UCSD-AML1 (cell line): ENCODE measurements around the gene CCL4.

ENCODE experiments used
- DNase-seq: peaks from one replicate; lab custom pipeline; 2025; ENCODE audit not compliant: unreplicated experiment; lab: John Stamatoyannopoulos, UW

The CCL4 gene

DNA sequence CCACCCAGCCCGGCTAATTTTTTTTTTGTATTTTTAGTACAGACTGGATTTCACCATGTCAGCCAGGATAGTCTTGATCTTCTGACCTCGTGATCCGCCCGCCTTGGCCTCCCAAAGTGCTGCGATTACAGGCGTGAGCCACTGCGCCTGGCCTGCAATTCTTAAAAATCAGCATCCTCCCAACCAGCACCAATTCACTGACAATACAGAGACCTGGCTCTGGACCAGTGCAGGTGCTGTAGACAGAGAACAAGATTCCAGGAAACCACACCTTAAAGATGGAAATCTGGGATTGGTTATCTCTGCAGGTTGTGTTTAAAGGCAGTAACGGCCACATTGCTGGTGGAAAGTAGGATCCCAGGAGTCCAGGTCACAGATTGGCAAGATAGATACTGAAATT, 39.2 kb downstream of the CCL4 start:
- no peak for DNase-seq

DNA sequence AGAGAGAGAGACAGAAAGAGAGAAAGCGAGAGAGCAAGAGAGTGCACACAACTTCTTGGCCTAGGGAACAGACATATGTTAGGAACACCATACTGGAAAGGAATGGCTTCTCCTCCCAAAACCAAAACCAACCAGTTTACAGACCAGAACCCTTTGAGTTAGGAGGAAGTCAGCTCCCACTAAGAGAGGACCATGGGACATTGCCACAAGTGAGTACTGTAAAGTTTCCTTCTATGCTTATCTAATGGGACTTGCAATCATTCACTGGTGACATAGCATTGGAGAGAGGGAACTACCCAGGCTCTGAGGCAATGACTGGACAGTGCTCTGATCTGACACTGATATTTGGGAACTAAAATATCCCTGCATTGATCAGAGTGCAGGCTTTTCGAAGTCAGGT, 40.4 kb downstream of the CCL4 start:
- no peak for DNase-seq

DNA sequence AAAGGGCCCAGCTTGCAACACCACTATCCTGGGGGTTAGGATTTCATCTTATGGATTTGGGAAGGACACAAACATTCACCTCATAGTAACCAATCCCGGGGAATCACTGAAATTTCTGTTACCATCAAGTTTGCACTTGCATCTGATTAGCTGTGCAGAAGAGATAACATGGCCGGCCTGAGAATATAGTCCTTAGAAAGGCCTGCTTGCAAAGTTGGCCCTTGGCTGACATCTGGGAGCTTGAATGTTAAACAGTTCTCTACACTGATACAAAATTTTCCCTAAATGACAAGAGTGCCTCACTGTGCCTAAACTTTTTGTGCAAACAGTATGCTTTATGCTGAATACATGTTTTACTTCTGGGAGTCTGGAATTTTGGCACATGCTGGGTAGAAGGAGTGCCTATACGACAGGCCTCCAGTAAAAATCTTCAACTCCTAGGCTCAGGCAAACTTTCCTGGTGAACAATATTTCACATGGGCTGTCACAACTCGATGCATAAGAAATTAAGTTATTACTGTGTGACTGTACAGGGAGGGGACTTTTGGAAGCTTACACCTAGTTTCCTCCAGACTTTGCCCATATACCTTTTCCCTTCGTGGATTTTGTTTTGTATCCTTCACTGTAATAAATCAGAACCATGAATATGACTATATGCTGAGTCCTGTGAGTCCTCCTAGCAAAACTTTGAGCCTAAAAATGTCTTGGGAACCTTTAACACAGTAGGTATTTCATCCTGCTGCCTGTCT, 41.5 kb downstream of the CCL4 start:
- DNase-seq = no peak

DNA sequence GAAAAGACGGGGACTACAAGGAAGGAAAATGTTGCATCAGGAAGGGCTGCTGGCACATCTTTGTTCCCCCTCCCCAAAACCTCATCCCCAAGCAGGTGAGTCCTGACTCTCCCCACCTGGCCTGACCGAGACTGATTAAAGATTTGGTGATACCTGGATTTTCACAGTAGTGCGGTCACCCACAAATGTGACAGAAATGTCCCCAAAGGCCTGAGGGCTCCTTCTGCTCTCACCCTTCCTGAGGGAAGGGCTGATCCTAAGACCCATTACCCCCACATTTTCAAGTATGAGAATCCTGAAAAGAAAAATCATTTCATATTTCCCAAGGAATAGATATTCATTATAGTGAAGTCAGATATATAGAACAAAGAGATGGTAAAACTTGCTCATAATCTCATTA, 44.0 kb downstream of the CCL4 start:
- DNase-seq = no peak

DNA sequence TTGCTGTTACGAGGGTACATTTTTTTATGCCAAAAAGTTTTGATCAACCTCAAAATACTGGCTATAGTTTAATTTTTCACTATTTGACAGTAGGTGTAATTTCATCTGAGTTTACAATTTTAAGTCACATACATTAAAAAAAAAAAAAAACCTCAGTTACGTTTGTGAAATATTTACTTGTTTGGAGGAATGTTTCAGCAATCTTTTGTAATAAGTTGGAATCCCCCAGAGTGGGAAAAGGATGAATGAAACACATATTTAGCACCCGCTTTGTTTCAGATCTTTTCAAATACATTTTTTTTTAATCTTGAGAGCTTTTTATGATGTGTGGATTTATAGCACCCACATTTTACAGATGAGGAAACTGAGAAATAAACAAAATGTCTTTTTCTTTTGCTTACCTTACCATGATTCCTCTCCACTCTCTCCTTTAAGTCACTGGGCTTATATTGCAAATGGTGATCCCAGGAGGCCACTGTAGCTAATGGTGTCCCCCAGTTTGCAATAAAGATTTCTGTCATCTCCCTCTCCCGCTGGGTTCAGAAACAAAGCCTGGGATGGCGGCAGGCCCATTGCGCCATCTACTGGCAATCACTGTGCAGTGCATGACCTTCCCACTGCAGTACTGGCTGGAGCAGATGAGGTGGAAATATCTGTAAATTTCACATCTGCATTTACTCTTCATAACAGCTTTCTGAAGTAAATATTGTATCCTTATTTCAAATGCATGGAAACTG, 45.1 kb downstream of the CCL4 start:
- peak; percentile 58 for DNase-seq

DNA sequence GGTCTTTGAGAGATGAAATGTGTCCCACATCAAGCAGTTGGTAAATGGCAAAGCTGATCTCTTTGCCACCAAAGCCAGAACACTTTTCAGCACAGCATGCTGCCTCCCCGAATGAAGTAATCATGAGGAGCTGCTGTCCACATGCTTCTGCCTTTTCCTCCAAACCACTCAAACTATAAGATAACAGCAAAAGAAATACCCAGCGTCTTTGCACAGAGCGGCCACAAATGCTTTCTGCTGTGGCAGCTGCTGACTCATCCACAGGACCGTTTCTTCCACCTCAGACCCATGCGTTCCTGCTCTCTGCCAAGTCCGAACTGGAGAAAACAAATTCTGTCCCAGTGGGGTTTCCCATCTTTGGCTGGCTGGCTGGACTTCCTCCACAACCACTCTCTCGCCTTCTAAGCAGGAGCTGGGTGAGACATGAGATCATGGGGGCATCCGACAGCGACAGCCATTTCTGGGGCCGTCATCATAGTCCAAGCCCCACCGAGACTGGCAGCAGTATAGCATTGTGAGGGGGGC, 45.7 kb downstream of the CCL4 start:
- peak; percentile 34 for DNase-seq

DNA sequence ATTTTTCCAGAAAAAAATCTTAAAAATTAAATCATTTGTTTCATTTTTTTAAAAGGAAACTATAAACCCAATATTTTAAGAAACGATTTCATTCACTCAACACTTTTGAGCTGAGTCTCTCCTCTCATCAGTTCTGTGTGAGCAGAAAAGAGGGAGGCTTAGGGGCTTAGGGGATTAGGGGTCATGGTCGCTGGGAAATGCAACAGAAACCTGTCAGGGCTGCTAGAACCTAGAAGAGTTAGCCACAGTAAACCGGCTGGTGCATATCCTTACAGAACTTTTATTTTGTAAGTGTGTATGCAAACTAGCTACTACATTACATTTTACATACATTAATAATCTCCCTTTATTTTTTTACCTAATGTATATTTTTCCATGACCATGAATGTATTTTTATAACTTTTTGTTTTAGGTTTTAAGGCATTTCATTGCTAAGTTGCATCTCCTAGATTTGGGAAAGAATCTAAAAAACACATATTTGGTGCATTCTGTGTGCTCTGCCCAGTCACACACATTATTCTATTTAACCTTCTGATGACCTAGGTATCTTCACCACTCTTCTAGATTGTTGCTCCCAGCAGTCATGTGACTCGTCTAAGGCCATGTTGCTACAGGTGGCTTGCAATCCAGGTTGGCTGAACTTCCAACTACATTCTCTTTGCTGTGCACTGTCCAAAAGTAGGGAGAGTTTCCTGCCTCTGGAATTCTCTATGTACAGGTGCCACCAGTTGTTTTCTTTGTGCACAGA, 48.4 kb downstream of the CCL4 start:
- no peak for DNase-seq

DNA sequence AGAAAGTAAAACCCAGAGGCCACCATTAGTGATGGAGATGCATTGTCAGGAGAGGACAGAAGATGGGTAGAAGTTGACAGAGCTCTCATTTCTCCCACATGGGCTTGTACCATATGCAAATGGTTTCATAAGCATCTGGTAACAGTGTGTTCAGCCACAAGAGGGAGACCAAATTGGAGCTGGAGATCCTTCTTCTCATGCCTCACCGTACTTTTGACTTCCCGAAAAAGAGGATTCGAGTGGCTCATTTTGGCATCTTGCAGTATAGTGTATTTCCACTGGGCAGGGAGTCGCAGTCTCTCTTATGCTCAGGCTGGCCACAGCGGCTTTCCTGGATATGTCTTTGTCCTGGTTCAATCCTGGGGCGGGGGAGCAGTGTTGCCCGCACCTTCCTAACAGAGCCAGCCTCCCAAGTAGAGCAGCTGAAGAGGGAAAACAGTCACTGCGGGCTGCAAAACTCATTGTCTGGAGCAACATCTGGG, 49.1 kb downstream of the CCL4 start:
- no peak for DNase-seq

DNA sequence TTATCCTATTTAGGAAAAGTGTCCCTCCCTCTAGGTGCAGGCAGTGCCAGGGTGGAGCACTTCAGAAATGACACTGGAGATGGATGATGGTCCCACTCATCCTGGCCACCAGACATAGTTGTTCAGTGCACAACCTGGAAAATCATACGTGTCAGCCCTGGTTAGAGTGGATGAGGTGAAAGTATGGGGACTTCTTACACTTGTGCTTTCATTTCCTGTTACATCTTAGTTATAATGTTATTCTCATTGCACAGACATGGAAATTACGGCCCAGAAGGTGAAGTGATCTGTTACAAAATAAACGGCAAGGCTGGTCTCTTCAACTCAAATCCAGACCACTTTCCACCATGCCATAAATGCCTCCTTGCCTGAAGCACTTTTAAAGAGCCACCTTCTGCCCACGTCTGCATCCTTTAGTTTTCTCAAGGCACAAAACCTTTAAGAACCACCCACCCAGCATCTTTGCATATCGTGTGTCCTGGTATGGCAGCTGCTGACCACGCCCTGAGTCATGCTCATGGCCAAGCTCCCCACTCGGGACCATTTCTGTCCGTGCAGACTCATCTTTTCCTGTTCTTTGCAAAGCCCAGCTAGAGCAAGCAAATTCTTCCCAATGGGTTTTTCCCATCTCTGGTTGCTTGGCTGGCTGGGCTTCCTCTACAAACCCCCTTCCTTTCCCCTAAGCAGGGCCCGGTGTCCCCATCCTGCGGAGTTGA, 50.4 kb downstream of the CCL4 start:
- DNase-seq = no peak
